HG02610 (cell line): ENCODE measurements around the gene HDDC3.

ENCODE experiments used
- ATAC-seq: cut with Tn5 transposase; IDR thresholded peaks from one replicate; pipeline ENCODE4 v1.9.1; 2021; ENCODE audit warnings: mild to moderate bottlenecking, moderate library complexity; ENCODE audit not compliant: unreplicated experiment

HDDC3 gene

DNA sequence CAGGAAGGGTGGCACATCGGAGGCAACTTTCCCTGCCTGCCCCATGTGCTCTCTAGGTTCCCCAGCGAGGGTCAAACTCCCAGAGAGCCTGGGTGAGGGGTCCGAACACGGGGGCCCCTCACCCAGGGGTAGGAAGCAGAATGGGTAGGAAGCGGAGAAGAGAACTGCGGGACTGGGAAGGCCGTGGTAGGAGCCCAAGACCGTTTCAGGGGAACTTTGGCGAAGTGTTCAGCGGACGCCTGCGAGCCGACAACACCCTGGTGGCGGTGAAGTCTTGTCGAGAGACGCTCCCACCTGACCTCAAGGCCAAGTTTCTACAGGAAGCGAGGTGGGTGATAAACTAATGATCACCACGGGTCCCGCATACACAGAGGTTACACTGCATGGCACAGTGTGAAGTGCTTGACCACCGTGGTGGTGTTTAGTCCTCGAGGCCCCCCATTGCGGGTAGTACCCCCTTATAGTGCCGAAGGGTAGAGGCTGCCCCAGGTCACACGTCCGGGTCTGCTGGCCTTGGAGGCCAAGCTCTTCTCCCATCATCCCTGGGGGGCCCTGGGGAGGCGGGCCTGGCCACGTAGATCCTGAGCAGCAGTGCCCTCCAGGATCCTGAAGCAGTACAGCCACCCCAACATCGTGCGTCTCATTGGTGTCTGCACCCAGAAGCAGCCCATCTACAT lies 39.7 kb downstream of the HDDC3 start:
- ATAC-seq = no peak

DNA sequence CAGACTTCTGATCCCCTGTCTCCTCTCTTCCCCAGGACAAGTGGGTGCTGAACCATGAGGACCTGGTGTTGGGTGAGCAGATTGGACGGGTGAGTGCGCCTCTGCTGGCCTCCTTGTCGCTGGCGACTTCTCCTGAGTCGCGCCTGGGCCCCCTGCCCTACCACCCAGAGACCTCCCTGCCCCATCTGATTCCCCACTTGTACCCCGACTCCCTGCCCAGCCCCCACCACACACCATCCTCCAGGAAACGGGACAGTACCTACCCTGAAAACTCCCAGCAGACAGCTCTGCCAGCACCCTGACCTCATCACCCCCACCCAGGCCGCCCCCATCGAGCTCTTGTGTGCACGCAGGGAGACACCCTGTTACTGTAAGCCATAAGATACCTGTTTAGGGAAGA lies 40.3 kb downstream of the HDDC3 start:
- no peak for ATAC-seq

DNA sequence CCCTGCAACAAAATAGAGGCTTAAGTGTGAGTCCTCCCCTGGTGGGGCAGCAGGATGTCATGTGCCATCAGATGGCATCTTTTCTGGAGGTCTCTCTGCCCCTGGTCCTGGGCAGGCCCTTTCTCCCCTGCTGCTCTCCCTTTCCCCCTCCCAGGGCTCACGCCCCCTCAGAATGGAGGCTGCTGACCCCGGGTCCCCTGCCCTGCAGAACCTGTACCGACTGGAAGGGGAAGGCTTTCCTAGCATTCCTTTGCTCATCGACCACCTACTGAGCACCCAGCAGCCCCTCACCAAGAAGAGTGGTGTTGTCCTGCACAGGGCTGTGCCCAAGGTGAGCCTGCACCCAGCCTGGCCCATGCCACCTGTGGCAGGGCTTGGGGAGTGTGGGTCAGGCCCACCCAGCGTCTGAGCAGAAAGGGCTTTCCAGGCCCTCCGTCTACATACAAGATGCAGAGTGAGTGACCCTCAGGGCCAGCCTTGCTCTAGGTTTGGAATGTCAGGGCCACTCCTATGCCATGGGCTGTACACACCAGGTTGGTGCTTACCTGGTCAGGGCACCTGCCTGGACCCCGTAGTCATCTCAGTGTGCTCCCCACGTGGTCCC lies 40.9 kb downstream of the HDDC3 start:
- ATAC-seq = no peak

DNA sequence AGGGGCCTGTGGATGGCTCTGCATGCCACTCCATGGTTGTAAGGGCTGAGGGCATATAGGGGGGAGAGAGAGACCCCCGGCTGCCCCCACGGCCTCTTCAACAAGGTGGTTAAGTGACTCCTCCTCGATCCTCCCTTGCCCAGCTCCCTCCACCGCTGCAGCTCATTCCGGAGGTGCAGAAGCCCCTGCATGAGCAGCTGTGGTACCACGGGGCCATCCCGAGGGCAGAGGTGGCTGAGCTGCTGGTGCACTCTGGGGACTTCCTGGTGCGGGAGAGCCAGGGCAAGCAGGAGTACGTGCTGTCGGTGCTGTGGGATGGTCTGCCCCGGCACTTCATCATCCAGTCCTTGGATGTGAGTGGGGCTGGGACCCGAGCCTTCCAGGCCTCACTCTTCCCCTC lies 41.5 kb downstream of the HDDC3 start:
- ATAC-seq = no peak

DNA sequence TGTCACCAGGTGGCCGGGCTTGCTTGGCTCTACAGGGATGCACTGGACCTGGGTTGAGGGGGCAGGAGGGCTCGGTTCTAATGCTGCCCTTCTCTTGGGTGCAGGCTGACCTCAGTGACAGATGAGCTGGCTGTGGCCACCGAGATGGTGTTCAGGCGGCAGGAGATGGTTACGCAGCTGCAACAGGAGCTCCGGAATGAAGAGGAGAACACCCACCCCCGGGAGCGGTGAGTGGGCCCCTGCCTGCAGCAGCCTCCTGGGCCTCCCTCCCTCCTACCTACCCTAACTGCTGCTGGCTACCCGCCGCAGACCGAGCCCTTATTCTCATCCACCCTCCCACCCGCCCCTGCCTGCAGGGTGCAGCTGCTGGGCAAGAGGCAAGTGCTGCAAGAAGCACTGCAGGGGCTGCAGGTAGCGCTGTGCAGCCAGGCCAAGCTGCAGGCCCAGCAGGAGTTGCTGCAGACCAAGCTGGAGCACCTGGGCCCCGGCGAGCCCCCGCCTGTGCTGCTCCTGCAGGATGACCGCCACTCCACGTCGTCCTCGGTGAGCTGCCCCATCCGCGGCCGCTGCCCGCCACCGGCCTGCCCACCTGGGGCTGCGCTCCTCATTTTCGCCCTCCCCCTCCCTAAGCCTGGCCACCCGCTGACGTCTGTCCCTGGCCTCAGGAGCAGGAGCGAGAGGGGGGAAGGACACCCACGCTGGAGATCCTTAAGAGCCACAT lies 42.5 kb downstream of the HDDC3 start:
- no peak for ATAC-seq

DNA sequence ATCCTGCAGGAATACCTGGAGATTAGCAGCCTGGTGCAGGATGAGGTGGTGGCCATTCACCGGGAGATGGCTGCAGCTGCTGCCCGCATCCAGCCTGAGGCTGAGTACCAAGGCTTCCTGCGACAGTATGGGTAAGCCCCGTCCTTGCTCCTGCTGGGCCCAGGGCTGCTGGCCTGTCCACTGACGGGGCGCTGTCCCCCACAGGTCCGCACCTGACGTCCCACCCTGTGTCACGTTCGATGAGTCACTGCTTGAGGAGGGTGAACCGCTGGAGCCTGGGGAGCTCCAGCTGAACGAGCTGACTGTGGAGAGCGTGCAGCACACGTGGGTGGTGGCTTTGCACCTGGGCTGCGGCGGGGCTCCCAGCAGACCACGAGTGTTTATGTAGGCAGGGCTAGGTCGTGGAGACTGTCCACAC lies 43.0 kb downstream of the HDDC3 start:
- no peak for ATAC-seq

DNA sequence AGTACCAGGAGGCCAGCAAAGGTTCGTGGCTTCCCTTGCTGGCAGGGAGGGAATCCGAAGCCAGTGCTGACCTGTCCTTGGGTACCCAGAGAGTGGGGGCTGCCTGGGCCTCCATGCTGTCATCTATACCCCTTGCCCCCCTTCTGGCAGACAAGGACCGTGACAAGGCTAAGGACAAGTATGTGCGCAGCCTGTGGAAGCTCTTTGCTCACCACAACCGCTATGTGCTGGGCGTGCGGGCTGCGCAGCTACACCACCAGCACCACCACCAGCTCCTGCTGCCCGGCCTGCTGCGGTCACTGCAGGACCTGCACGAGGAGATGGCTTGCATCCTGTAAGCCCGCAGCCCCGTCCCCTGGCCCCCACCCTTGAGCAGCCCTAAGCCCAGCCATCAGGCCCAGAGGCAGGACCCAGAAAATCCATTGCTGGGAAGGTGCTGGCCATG lies 45.3 kb downstream of the HDDC3 start:
- ATAC-seq = no peak

DNA sequence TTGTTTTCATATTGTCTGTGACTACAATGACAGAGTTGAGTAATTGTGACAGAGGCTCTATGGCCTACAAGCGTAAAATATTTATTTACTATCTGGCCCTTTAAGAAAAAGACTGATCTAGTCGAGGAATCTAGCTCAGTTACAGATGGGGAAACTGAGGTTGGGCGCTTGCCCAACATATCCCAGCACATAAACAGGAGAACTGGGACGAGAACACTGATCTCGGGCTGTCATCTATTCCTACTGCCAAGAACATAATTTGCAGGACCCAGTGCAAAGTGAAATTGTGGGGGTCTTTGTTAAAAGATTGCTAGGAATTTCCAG lies 46.1 kb downstream of the HDDC3 start:
- ATAC-seq = no peak

DNA sequence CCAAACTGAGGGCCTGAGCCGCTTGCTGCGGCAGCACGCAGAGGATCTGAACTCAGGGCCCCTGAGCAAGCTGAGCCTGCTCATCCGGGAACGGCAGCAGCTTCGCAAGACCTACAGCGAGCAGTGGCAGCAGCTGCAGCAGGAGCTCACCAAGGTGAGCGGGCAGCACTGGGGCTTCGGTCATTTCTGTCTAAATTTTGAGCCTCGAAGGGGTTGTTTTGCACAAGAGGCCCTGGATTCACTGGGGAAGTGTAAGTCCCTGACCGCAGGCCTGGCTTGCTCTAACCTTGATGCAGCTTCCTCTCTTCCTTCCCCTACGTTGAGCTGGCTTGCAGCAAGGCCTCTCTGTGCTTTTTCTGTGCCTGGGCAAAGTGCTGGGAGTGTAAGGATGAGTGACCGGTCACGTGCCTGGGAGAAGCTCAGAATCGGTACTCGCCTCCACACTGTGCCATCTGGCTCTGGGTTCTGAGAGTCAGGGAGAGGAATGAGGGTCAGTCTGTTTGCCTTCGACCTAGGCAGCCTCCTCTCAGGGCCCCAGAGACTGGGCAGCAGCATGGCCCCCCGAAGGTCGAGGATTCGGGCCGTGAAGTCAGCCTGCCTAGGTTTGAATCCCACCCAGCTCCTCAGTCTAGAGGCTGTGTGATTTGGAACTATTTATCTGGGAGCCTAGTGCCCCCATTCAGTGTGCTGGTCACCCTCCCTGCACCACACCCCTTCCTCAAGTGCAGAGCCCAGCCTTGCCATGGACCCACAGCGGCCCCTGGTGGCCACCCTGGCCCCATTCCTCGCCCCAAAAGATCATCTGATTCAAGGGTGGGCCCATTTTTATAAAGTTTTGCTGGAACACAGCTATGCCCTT lies 46.7 kb downstream of the HDDC3 start:
- peak; percentile 41 for ATAC-seq

DNA sequence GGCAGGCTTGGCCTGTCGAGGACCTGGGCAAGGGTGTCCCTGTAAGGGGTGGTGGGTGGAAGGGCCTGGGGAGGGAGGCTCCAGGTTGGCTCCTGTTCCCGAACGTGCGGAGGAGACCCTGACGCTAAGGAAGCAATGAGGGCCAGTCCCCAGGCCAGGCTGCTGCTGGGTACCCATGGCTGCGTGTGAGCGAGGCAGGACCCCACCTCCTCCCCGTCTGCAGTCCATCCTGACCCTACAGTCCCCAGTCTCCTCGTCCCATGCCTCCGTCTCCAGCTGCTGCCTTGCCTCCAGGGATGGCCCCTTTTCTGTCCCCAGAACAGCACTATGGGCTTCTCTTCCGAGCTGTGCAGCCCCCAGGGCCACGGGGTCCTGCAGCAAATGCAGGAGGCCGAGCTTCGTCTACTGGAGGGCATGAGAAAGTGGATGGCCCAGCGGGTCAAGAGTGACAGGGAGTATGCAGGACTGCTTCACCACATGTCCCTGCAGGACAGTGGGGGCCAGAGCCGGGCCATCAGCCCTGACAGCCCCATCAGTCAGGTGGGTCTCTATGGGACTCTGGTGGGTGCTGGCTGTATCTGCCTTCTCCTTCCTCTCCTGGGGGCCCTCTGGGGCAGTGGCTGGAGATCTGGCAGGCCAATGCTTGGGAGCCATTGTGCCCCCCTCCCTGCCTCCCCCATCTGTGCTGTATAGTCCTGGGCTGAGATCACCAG lies 47.5 kb downstream of the HDDC3 start:
- ATAC-seq = no peak

DNA sequence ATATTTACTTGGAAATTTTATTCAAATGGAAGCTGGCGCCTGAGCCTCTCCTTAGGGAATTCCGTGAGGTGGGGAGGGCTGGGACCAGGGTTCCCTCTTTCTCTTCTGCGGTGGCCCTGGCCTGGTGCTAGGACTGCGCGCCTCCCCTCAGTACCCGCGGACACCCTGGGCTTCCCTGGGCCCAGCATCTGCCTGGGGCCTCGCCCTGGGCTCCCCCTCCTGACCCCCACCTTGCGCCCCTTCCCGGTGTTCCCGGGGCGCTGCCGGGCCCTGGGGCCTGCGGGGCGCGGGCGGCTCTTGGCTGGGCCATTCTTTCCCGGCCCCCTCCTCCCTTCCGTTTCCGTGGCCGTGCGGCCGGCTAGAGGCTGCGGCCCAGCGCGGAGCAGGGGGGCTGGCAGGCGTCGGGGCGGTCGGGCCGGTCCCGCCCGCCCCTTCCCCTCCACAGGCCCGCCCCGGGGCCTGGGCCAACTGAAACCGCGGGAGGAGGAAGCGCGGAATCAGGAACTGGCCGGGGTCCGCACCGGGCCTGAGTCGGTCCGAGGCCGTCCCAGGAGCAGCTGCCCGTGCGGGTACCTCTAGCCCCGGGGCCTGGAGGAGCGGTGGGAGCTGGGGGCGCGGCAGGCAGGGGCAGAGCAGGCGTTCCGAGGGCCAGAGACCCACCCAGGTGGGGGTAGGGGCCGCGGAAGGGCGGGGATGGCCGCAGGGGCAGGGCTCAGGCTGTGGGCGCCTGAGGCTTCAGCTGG lies 48.2 kb downstream of the HDDC3 start, which contains the start of gene FES:
FES (plus strand) TSS at position 529 of the 743 bp plus-strand sequence. CDS start 542 bp downstream, outside the sequence.
- no peak for ATAC-seq

DNA sequence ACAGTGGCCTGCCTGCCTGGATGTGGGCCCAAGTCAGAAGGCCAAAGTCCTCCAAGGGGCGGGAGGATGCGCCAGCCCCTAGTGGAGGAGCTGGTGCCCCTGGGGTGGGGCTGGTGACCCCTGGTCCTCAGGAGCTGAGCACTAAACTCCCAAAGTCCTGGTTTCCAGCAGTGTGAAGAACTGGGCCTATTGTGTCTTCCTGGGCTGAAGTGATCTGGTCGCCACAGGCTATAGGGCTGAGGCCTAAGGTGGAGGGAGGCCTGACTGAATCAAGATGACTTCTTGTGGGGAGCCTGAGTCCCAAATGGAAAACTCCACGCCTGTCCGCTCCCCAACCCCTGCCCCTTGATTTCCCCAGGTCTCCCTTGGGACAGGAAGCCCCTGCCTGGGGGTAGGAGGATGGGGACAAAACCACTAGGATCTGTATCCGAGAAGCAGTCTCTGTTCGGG lies 48.8 kb downstream of the HDDC3 start:
- ATAC-seq = no peak

DNA sequence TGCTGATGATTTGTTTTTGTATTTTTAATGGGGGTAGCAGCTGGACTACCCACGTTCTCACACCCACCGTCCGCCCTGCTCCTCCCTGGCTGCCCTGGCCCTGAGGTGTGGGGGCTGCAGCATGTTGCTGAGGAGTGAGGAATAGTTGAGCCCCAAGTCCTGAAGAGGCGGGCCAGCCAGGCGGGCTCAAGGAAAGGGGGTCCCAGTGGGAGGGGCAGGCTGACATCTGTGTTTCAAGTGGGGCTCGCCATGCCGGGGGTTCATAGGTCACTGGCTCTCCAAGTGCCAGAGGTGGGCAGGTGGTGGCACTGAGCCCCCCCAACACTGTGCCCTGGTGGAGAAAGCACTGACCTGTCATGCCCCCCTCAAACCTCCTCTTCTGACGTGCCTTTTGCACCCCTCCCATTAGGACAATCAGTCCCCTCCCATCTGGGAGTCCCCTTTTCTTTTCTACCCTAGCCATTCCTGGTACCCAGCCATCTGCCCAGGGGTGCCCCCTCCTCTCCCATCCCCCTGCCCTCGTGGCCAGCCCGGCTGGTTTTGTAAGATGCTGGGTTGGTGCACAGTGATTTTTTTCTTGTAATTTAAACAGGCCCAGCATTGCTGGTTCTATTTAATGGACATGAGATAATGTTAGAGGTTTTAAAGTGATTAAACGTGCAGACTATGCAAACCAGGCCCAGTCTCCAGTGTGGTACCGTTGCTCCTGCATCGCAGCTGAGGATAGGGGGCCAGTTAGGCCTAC lies 49.4 kb downstream of the HDDC3 start:
- no peak for ATAC-seq

DNA sequence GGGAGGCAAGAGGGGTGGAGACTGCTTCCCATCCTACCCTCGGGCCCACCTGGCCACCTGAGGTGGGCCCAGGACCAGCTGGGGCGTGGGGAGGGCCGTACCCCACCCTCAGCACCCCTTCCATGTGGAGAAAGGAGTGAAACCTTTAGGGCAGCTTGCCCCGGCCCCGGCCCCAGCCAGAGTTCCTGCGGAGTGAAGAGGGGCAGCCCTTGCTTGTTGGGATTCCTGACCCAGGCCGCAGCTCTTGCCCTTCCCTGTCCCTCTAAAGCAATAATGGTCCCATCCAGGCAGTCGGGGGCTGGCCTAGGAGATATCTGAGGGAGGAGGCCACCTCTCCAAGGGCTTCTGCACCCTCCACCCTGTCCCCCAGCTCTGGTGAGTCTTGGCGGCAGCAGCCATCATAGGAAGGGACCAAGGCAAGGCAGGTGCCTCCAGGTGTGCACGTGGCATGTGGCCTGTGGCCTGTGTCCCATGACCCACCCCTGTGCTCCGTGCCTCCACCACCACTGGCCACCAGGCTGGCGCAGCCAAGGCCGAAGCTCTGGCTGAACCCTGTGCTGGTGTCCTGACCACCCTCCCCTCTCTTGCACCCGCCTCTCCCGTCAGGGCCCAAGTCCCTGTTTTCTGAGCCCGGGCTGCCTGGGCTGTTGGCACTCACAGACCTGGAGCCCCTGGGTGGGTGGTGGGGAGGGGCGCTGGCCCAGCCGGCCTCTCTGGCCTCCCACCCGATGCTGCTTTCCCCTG lies 50.2 kb downstream of the HDDC3 start:
- ATAC-seq = no peak

DNA sequence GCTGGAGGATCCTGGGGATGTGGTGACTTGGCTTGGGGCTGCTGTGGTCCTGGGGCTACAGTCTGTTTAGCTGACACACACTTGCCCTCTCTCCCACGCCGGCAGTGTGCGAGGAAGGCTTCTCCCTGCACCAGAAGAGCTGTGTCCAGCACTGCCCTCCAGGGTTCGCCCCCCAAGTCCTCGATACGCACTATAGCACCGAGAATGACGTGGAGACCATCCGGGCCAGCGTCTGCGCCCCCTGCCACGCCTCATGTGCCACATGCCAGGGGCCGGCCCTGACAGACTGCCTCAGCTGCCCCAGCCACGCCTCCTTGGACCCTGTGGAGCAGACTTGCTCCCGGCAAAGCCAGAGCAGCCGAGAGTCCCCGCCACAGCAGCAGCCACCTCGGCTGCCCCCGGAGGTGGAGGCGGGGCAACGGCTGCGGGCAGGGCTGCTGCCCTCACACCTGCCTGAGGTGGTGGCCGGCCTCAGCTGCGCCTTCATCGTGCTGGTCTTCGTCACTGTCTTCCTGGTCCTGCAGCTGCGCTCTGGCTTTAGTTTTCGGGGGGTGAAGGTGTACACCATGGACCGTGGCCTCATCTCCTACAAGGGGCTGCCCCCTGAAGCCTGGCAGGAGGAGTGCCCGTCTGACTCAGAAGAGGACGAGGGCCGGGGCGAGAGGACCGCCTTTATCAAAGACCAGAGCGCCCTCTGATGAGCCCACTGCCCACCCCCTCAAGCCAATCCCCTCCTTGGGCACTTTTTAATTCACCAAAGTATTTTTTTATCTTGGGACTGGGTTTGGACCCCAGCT lies 51.0 kb downstream of the HDDC3 start:
- ATAC-seq = no peak

DNA sequence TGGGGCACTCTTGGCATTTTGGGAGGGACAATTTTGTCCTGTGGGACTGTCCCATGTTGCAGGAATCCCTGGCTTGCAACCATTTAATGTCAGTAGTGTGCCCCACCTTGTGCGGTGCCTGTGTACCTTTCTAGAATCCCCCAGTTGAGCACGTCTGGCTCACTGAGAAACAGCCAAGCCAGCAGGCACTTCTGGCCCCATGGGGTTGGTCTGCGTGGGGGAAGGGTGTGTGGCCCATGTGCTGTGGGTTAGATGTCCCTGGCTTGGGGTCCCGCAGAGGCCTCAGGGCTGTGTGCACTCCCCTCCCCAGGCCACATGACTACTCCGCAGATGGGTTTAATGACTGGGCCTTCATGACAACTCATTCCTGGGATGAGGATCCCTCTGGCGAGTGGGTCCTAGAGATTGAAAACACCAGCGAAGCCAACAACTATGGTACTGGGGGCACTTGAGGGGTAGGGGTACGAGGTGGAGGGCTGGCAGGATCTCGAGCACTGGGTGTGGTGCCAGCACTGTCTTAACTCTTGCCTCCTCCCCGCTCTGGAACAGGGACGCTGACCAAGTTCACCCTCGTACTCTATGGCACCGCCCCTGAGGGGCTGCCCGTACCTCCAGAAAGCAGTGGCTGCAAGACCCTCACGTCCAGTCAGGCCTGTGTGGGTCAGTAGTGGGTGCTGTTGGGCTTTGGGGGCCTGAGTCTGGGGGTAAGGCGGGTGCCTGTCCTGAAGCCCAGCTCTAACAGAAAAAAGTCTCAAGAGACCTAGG lies 51.8 kb downstream of the HDDC3 start:
- no peak for ATAC-seq
